ENCODE data around the gene MR1.

MR1 gene

DNA sequence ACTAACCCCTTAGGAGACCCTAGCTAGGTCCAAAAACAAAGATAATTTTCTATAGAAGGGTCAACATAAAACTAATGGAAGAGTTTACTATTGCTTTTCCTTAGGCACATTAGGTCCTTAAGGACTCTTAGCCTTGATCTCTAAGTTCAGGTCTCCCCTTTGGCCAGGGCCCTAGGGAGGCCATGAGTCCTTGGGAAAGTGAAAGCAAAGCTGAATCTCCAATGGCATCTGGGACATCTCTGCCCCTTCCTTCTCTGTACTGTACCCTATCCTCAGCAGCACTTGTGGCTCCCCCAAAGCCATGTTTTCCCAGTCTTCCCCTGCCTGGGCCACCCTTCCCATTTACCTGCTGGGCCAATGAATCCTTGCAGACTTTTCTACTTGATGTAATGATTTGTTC is 69.1 kb downstream of the MR1 start:
- TF ChIP-seq, protein P1, sequence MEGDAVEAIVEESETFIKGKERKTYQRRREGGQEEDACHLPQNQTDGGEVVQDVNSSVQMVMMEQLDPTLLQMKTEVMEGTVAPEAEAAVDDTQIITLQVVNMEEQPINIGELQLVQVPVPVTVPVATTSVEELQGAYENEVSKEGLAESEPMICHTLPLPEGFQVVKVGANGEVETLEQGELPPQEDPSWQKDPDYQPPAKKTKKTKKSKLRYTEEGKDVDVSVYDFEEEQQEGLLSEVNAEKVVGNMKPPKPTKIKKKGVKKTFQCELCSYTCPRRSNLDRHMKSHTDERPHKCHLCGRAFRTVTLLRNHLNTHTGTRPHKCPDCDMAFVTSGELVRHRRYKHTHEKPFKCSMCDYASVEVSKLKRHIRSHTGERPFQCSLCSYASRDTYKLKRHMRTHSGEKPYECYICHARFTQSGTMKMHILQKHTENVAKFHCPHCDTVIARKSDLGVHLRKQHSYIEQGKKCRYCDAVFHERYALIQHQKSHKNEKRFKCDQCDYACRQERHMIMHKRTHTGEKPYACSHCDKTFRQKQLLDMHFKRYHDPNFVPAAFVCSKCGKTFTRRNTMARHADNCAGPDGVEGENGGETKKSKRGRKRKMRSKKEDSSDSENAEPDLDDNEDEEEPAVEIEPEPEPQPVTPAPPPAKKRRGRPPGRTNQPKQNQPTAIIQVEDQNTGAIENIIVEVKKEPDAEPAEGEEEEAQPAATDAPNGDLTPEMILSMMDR (conservative IDR thresholded peaks at IDR 0.05) = no peak
- no peak overlapping the region for H3K27ac ChIP-seq

DNA sequence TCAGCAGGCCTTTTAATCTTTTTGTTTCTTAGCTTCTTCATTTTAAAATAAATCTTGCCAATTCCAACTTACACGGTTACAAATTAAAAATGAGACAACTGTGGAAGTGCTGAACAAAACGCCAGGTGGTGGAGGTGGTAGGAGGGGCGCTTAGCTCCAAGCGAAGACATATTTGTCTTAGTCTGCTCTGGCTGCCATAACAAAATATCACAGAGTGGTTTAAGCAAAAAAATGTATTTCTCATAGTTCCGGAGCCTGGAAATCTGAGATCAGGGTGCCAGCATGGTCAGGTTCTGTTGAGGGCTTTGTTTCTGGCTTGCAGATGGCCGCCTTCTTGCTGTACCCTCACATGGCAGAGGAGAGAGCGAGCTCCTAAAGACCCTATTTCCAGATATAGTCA is 69.6 kb downstream of the MR1 start:
- no peak overlapping the region for H3K27ac ChIP-seq
- TF ChIP-seq, protein P1 (conservative IDR thresholded peaks at IDR 0.05) = no peak

DNA sequence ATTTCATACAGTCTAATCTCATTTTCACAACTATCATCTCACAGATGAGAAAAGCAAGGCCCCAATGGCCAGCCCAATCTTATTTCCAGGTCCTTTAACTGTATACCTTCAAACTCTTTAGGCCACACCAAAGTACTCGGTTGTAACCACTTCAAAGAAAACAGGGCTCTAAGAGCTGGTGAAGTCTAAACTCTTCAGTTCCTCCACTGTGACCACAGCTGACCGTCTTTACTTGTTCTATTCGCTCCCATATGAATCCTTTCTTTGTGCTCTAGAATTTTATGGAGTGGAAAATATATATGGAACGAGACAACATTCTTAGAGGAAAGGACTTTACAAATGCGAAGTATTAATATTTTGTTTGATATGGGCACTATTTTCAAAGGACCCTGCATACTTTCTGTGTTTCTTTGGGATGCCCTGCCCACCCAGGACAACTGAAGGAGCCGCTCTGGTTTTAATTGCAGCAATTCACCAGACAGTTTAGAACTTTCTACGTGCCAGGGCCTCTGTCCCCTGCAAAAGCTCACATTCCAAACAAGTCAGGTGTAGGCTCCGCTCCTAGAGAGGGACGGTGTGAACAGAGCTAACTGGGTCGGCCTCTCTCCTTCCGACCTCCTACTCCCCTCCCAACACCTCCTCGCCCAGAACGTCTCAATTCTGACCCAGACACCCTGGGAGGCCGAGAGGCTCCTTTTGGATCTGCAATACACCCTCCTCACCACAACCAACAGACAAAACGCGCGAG is 70.4 kb downstream of the MR1 start:
- TF ChIP-seq, protein P1 (conservative IDR thresholded peaks at IDR 0.05) = no peak
- H3K27ac ChIP-seq = peak overlapping the region; percentile 78

DNA sequence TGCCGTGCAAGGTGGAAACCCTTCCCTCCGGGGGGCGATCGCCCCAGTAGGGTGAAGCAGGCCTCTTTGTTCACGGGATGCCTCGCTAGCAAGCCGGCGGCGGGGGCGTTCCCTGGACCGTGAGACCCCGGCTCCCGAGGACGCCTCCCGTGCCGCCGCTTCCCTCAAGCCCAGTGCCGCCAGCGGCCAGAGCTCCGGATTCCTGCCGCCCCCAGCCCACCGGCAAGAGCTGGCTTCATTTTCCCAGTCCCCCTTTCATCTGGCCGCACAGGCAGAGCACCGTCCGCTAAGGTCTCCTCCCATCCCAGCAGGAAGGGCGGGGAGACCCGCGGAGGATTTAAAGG is 71.0 kb downstream of the MR1 start:
- peak overlapping the region; percentile 78 for H3K27ac ChIP-seq
- TF ChIP-seq, protein P1 (conservative IDR thresholded peaks at IDR 0.05) = peak; percentile 38; the same call in 1 of the 2 replicates

DNA sequence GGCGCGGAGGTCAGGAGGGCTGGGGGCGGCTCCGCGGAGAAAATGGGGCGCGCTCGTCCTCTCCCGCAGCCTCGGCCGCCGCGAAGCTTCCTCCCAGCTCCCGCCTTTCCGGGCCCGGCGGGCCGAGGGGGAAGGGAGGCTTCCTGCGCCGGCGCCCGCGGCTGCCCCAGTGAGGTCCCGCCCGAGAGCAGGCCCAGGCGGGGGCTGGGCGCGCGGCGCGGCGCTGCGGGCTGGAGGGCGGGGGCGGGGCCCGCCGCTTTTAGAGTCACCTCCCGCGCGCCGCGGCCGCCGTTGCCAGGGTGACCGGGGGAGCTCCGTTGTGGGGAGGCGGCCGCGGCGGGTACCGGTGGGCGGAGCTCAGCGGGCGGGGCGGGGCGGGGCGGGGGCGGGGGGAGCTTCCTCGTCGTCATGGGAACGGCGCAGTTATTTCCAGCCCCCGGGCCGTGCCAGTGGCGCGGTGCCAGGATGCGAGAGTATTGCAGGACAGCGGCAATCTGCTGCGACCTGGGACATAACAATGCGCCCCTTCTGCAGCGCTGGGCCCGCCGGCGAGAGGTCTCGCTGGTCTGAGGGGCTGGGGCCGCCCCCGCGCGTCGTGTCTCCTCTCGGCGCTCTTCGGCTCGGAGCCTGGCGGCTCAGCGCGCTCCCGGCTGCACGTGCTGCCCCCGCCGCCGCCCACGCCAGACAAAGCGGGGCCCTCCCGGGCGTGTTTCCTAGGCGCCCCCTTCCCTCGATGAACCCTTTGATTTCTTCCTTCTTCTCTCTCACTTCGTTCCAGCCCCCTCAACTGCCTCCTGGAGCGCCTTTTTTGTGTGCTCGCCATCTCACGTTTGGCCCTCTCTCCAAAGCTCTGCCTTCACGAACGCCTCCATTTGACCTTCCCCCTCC is 71.6 kb downstream of the MR1 start:
- H3K27ac ChIP-seq = peak overlapping the region; percentile 78
- TF ChIP-seq, protein P1 (conservative IDR thresholded peaks at IDR 0.05) = no peak

DNA sequence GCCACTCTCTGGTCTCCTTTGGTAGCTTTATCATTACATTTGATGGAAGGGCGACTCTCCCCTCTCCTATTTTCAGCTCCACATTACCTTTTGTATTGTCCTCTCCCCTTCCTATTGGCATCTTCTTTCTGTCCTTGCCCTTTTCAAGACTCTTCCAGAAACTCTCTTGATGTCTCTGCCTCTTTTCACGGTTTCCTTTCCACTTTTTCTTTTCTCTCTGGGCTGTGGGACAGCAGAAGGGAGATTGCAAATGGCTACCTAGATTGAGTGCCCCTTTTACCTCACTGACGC is 72.2 kb downstream of the MR1 start:
- TF ChIP-seq, protein P1 (conservative IDR thresholded peaks at IDR 0.05) = no peak
- H3K27ac ChIP-seq = no peak overlapping the region

DNA sequence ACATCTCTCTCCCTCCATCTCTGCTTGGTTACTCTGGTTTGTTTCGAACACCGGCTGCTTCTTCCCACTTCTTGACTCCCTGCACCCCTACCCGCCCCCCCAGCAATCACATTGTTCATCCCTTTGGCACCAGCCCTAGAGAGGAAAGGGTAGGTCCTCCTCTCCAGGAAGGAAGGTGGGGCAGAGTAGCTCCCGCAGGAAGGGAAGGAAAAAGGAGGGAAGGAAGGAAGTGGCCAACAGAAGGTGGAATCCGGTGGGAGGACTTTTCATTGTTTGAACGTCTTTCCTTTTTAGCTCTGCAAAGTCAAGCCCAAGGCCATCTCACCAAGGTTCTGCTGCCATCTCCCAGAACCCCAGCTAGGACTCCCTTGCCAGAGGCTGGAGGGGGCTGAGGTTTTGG is 72.7 kb downstream of the MR1 start:
- no peak overlapping the region for H3K27ac ChIP-seq
- TF ChIP-seq, protein P1 (conservative IDR thresholded peaks at IDR 0.05) = no peak

All from VCaP (cell line).